GM21360 (cell line): ENCODE results near the gene PARD6G.

Experiments
- ATAC-seq: cut with Tn5 transposase; IDR thresholded peaks from one replicate; pipeline ENCODE4 v1.9.1; 2021; ENCODE audit warnings: mild to moderate bottlenecking, moderate library complexity; ENCODE audit not compliant: unreplicated experiment

The PARD6G gene

DNA sequence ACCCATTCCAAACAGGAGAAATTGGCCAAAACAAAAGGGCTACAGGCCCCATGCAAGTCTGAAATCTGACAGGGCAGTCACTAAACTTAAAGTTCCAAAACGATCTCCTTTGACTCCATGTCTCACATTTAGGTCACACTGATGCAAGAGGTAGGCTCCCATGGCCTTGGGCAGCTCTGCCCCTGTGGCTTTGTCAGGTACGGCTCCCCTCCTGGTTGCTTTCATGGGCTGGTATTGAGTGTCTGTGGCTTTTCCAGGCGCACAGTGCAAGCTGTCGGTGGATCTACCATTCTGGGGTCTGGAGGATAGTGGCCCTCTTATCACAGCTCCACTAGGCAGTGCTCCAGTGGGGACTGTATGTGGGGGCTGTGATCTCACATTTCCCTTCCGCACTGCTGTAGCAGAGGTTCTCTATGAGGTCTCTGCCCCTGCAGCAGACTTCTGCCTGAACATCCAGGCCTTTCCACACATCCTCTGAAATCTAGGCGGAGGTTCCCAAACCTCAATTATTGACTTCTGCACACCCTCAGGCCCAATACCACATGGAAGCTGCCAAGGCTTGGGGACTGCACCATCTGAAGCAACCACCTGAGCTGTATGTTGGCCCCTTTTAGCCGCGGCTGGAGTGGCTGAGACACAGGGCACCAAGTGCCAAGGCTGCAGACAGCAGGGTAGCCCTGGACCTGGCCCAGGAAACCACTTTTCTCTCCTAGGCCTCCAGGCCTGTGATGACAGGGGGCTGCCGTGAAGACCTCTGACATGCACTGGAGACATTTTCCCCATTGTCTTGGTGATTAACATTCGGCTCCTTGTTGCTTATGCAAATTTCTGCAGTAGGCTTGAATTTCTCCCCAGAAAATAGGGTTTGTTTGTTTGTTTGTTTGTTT, 28.7 kb downstream of the PARD6G start:
- no peak for ATAC-seq

DNA sequence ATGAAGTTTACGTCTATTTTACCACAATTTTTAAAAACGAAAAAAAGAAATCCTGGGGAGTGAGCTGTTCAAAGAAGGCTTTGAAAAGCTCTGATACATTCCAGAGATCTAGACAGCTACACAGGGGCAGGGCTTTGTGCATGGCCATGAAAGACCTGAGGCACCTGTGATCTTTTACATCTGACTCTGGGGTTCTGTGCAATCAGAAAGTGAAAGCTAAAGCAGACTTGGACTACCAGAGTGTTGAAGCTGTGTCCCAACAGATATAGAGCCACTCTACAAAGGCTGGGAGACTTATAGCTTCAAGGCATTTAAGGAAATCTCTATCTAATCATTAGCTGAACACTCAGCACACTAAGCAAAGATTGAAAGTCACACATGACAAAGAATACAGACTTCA, 34.1 kb downstream of the PARD6G start:
- no peak for ATAC-seq

GRCh38 chr18:80210312-80211083, 36.8 kb downstream of the PARD6G start:
- no peak for ATAC-seq

- no peak for ATAC-seq
These were observed 38.7 kb downstream of the PARD6G start for GRCh38 chr18:80208620-80209019.

DNA sequence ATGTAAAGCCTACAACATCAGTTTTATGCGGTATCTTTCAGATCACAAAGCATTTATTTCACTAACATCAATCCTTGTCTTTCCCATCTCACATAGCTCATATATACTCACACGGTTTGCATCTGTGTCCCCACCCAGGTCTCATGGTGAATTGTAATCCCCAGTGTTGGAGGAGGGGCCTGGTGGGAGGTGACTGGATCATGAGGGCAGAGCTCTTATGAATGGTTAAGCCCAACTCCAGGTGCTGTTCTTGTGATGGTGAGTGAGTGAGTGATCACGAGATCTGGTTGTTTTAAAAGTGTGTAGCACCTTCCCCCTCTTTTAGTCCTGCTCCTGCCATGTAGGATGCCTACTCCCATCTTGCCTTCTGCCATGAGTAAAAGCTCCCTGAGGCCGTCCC, 42.0 kb downstream of the PARD6G start:
- no peak for ATAC-seq

DNA sequence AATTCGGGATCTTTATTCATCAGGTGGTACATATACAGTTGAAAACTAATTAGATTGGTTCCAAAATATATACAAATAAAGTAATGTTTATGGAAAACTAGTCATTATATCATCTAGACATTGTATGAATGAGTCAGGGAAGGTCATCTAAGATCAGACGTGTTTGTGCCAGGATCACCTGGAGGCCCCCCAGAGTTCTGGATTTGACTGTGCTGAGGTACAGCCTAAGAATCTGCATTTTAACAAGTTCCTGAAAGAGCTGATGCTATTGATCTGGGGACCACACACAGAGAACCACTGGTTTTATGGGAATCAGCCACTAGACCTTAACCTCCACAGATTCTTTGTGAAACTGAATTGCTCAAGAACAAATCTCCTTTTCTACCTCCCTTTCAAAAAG, 43.2 kb downstream of the PARD6G start:
- ATAC-seq = no peak

DNA sequence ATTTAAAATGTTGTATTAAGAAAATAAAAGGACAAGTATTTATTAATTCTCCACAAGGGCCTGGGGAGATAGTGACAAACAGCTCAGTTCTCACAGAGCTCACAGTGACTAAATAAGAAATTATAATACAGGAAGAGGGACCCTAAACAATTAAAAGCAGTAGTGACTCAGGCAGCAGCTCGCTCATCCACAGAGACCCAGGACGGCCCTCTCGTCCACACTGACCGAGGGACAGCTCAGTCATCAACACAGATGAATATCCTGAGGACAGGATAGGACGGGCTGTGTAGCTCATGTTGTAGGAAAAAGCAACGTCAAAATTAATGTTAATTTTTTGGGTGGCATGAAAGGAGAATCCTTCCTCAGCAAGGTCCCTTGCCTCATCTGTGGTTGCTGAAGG, 44.1 kb downstream of the PARD6G start:
- ATAC-seq = no peak

- ATAC-seq = peak; percentile 94
These were observed 44.9 kb downstream of the PARD6G start for GRCh38 chr18:80202264-80202998.

DNA sequence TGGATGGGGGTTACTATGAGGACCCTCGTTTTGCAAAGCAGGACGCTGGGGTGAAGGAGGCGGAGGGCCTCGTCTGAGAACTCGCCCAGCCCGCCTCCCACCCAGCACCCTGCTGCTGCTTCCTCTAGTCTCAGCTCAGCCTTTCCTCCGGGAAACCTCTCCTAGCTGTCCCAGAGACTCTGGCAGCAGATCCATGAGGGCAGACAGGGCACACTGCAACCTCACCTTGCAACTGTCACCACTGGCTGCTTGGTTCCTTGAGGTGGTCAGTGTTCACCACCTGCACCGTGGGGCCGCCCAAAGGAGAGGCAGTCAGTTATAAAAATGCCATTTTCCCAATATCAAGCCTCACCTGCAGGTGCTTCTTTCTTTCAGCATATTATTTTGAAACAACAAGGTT, 45.6 kb downstream of the PARD6G start:
- ATAC-seq = peak; percentile 10

- ATAC-seq = no peak
These were observed 46.2 kb downstream of the PARD6G start for GRCh38 chr18:80200932-80201672.

- no peak for ATAC-seq
These were observed 47.0 kb downstream of the PARD6G start for GRCh38 chr18:80200171-80200931.

DNA sequence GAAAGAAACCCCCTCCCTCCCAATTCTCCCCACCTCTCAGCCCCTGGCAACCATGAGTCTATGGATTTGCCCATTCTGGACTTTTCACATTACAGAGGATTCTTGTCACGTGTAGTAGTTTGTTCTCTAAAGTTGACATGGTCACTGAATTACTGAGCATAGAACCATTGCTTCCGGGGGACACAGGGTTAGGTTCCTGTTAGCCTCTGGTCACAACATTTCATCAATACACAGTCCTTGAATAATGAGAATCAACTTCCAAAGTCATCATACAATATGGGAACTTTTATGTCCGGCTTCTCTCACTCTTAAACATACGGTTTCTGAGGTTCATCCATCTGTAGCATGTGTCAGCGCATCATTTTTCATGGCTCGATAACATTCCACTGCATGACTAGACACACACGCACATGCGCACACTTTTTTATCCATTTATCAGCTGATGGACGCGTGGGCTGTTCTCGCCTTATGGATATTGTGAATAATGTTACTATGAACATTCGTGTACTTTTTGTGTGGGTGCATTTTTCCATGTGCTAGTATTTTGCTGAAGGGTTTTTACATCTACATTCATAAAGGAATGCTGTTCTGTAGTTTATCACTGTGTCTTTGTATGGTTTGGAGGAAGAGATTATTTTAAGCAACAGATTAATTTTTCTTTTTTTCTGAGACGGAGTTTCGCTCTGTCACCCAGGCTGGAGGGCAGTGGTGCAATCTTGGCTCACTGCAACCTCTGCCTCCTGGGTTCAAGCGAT, 48.1 kb downstream of the PARD6G start:
- ATAC-seq = no peak

- ATAC-seq = no peak
These were observed 48.9 kb downstream of the PARD6G start for GRCh38 chr18:80198391-80198790.

GRCh38 chr18:80197528-80197927, 49.8 kb downstream of the PARD6G start:
- no peak for ATAC-seq

DNA sequence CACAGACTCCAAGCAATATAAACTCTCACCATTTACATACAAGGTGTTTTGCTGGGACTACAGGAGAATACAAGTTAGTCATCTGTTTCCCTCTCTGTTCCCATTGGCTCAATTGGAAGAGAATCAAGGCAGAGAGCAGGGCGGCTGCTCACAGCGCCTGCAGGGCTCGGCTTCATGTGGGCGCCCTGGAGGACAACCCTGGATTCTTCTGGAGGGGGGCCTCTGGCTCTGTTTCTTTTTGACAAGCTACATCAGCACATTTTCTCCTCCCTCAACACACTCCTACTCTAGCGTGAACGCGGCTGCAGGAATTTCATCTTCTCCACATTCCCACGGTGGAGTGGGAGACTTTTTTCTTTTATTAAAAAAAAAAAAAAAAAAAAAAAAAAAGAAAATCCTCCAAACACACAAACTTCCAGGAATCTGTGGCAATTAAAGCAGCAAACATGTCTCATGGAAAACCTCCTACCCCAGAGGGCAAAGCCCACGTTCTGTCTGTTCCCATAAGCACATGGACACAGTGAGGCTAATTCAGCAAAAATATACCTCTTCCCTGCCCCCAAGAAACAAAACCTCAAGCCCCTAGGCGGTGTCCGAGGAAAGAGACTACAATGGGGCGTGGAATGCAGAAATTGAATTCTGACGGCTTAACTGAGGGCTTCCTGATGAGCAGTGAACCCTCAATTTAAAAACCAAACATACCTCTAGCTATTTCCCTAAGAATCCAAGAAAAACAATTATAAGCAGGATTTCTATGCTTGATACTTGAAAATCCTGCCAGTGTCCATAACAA, 50.6 kb downstream of the PARD6G start:
- ATAC-seq = no peak

DNA sequence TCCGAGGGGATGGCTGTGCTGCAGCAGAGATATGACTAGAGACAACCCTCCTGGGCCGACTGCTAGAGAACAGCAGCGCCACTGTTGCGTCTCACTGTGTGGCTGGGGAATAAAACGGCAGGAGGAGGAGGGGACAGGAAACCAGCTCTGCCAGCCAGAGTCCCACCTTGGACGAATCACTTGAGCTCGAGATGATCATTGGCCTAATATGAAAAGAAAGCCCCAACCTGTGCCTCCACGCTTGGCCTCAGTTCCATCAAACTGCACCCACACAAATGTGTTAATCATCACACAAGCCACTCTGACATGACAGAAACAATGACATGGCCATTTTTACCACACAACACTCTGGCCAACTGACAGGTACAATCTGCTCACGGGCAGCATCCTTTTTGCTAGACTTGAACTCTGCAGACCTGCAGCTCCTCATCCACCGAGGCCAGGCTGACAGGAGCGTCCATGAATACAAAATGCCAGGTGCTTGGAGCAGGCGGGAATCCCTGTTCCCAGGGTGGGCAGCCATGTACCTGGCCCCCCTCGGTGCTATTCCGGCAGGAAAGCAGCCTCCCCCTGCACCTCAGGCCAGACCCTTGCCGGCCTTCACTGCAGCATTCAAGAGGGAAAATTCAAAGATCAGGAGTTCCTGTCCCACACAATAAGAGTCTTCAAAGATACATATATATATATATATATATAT, 52.3 kb downstream of the PARD6G start:
- ATAC-seq = no peak

- ATAC-seq = no peak
These were observed 53.6 kb downstream of the PARD6G start for GRCh38 chr18:80193701-80194100.
